ENCODE measurements around the gene CDK13.
A peak's percentile ranks its signal among the peaks of the same experiment; 100 is the strongest.

Gene CDK13

DNA sequence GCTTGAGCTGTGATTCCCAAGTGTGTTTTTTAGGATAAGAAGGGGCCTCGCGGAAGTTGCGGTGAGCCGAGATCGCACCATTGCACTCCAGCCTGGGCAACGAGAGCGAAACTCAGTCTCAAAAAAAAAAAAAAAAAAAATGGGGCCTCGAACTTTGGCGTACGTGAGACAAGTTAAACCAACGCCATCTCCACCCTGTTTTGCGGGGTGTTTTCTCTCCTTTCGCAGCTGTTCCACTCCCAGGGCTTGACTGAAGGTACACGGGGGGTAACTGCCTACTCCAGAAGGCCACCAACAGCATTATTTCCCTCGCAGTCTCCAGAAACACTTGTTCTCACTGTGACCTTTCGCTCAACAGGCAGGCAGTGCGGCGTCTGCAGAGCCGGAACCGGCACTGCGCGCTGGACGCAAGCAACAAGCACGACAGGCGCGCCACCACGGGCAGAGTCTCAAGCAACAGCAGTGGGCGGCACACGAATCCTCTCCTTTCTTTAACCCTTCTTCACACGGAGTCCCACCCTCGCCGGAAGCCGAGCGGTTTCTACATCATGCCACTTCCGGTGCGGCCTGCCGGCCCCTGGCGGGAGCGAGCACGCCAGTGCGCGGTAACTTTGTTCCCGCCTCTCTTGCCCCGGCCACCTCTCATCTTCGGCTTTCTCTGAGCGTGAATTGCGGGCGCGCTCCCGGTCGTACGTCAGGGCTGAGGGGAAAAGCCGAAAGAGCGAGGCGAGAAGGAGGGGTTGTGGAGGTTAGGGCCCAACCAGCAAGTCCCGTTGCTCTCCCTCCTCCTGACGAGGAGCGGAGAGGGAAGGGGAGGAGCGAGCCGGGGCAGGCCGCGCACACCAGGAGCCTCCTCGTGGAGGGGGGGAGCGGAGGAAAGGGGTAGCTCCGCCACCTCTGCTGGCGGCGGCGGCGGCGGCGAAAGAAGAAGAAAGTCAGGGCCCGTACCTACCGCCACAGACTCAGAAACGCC lies 814 bp upstream of the CDK13 start:
- DNase-seq (ENCODE audit: low spot score) = peak; percentile 98

- DNase-seq (ENCODE audit: low spot score) = peak; percentile 18
Observed at GRCh38 chr7:39950473-39951225, 593 bp downstream of the CDK13 start.

- peak; percentile 66 for DNase-seq (ENCODE audit: low spot score)
Observed at GRCh38 chr7:39951226-39952194, 1.5 kb downstream of the CDK13 start.

GRCh38 chr7:39952374-39952773 lies 2.3 kb downstream of the CDK13 start:
- peak; percentile 48 for DNase-seq (ENCODE audit: low spot score)

- no peak for DNase-seq (ENCODE audit: low spot score)
Observed at GRCh38 chr7:39952803-39953202, 2.7 kb downstream of the CDK13 start.

- DNase-seq (ENCODE audit: low spot score) = no peak
Observed at GRCh38 chr7:39954694-39955093, 4.6 kb downstream of the CDK13 start.

GRCh38 chr7:39958038-39958437 lies 8.0 kb downstream of the CDK13 start:
- no peak for DNase-seq (ENCODE audit: low spot score)

DNA sequence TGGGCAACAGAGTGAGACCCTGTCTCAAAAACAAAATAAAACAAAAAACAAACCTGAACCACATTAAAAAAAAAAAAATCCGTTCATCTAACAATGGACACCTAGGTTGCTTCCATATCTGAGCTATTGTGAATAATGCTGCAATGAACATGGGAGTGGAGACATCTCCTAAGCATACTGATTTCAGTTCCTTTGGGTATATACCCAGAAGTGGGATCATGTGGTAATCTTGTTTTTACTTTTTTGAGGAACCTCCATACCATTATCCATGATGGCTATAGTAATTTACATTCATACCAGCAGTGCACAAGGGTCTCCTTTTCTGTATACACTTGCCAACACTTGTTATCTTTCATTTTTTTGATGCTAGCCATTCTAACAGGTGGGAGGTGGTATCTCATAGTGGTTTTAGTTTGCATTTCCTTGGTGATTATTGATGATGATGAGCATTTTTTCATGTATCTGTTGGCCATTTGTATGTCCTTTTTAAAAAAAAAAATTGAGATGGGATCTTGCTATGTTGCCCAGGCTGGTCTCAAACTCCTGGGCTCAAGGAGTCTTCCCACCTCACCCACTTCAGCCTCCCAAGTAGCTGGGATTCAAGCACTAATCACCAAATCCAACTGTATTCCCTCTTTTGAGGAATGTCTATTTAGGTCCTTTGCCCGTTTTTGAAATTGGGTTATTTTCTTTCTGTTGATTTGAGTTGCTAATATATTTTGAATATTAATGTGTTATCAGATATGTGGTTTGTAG lies 17.5 kb downstream of the CDK13 start:
- no peak for DNase-seq (ENCODE audit: low spot score)

- no peak for DNase-seq (ENCODE audit: low spot score)
Observed at GRCh38 chr7:39969431-39969830, 19.4 kb downstream of the CDK13 start.

DNA sequence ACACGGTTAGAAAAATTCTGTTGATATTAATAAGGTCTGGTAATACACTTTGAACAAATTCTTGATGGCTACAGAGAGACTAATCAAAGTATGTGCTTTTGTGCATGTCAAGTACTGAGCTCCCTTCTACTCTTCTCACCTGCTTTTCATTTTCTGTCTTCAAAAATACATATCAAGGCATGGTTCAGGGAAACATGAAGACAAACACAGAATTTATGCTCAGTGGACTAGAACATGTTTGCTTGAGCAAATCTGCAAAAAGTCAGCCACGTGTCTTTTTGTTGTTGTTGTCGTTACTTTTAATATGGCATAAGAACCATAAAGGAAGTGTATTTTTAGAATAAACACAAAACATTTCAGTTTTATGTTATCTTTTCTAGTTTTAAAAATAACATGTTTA lies 21.9 kb downstream of the CDK13 start:
- no peak for DNase-seq (ENCODE audit: low spot score)

- no peak for DNase-seq (ENCODE audit: low spot score)
Observed at GRCh38 chr7:39973801-39974200, 23.7 kb downstream of the CDK13 start.

DNA sequence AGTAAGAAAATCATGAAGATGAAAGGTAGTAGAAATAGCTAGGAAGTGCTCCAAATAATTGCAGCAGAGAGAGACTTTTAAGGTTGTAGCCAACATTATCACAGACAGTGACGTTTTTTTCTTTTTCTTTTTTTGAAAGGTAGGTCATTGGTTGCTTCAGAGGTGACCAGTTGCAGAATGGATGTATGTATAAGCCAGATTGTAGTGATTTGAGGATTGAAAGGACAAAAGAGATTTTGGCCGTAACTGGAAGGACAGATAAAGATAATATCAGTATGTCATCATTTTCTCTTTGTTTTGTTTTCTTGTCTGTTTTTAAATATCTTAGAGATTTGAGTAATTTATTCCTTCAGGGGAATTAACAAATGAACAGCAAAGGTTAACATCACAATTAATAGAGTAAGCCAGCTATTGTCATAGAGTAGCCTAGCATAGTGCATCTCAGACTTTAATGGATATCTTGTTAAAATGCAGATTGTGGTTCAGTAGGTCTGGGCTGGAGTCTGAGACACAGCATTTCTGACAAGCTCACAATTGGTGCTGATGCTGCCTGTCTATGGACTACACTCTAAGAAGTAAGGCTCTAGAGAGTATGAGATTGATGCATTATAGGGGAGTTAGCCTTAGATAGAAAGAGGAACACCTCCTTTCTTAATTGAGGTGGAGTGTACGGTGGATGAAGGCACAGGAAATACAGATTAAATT lies 28.3 kb downstream of the CDK13 start:
- no peak for DNase-seq (ENCODE audit: low spot score)

GRCh38 chr7:39979406-39980073 lies 29.5 kb downstream of the CDK13 start:
- peak; percentile 43 for DNase-seq (ENCODE audit: low spot score)

DNA sequence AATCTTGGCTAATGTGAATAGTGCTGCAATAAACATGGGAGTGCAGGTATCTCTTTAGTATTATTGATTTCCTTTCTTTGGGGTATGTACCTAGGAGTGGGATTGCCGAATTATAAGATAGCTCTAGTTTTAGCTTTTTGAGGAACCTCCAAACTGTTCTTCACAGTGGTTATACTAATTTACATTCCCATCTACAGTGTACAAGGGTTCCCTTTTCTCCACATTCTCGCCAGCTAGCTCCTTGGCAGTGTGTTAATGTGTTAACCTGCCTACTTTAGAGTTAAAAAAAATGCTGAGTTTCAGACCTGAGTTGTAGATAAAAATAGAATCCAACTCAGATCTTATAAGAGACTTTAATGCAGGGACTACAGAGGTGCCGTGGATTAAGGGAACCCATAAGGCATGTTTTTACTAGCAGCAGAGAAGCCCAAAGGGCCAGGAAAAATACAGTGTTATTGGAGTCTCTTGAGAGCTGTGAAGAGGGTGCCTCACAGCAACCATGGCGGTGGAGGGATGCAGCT lies 35.4 kb downstream of the CDK13 start:
- no peak for DNase-seq (ENCODE audit: low spot score)

DNA sequence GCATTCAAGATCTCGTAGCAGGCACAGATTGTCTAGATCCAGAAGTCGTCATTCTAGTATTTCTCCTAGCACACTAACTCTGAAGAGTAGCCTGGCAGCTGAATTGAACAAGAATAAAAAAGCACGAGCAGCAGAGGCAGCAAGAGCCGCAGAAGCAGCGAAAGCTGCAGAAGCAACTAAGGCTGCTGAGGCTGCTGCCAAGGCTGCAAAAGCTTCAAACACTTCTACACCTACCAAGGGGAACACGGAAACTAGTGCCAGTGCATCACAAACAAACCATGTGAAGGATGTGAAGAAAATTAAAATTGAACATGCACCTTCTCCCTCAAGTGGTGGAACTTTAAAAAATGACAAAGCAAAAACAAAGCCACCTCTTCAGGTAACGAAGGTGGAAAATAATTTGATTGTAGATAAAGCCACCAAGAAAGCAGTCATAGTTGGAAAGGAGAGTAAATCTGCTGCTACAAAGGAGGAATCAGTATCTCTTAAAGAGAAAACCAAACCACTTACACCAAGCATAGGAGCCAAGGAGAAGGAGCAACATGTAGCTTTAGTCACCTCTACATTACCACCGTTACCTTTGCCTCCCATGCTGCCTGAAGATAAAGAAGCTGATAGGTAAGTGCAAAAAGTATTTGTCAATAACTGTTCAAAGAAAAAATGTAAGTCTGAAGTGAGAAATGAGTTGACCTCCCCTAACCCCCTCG lies 37.7 kb downstream of the CDK13 start:
- peak; percentile 6 for DNase-seq (ENCODE audit: low spot score)

GRCh38 chr7:40000734-40001315 lies 50.8 kb downstream of the CDK13 start:
- no peak for DNase-seq (ENCODE audit: low spot score)

- DNase-seq (ENCODE audit: low spot score) = no peak
Observed at GRCh38 chr7:40001649-40002048, 51.6 kb downstream of the CDK13 start.

GRCh38 chr7:40003597-40003996 lies 53.5 kb downstream of the CDK13 start:
- no peak for DNase-seq (ENCODE audit: low spot score)

All from CD4-positive, alpha-beta T cell treated with Interleukin-15 for 4 hours (primary cell).